ENCODE results near the gene ALMS1.
"Not testable (repeated sequence)": the region's sequence is repeated elsewhere in the genome, so short reads cannot be mapped to it uniquely, and the experiment has no call there.

The ALMS1 gene

DNA sequence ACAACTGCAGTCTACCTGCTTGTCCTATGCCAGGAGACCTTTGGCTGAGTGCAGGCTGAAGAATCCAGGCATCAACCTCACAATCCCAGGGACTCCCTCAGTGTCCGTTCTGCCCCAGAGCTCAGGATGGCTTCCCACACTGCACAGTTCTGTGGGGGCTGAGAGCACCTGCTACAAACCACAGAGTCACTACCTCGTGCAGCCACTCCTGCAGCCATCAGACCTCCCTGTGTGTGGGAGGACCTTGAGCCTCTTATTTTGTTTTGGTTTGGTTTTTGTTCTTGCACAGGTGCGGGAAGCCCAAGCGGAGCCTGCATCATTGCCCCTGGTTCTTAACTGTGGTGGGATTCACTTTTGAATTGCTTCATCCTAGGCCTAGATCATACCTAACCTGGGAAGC, 225.6 kb downstream of the ALMS1 start:
- ChIA-PET POLR2A (ENCODE audit: low non-redundant PET) (no interaction called here), CTCF (no interaction called here)
- DNase-seq (ENCODE audit: low spot score), result no peak
- TF ChIP-seq, protein P1, sequence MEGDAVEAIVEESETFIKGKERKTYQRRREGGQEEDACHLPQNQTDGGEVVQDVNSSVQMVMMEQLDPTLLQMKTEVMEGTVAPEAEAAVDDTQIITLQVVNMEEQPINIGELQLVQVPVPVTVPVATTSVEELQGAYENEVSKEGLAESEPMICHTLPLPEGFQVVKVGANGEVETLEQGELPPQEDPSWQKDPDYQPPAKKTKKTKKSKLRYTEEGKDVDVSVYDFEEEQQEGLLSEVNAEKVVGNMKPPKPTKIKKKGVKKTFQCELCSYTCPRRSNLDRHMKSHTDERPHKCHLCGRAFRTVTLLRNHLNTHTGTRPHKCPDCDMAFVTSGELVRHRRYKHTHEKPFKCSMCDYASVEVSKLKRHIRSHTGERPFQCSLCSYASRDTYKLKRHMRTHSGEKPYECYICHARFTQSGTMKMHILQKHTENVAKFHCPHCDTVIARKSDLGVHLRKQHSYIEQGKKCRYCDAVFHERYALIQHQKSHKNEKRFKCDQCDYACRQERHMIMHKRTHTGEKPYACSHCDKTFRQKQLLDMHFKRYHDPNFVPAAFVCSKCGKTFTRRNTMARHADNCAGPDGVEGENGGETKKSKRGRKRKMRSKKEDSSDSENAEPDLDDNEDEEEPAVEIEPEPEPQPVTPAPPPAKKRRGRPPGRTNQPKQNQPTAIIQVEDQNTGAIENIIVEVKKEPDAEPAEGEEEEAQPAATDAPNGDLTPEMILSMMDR (conservative IDR thresholded peaks at IDR 0.05; ENCODE audit: low read depth), result no peak
- H3K27ac ChIP-seq, result no peak overlapping the region

DNA sequence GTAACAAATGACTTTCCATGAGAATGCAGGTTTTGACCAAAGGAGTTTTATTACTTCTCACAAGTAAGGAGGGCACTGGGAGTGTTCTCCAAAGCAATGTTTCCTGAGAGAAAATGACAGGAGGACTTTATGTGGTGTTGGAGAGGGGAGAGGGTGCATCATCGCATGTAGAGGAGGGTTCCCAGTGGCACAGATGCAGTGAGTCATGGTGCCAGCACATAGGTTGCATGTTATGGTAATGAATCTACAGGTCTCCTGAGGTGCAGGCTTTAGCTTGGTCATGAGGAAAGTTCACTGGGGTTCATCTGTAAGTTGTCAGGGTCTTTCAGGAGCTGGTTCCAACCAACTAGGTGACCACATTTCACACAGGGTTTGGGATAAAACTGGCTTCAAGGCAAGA, 226.2 kb downstream of the ALMS1 start:
- H3K27ac ChIP-seq, result no peak overlapping the region
- TF ChIP-seq, protein P1 (conservative IDR thresholded peaks at IDR 0.05; ENCODE audit: low read depth), result no peak
- no peak for DNase-seq (ENCODE audit: low spot score)
- CTCF ChIA-PET, result no interaction called here
- POLR2A ChIA-PET (ENCODE audit: low non-redundant PET), result no interaction called here

DNA sequence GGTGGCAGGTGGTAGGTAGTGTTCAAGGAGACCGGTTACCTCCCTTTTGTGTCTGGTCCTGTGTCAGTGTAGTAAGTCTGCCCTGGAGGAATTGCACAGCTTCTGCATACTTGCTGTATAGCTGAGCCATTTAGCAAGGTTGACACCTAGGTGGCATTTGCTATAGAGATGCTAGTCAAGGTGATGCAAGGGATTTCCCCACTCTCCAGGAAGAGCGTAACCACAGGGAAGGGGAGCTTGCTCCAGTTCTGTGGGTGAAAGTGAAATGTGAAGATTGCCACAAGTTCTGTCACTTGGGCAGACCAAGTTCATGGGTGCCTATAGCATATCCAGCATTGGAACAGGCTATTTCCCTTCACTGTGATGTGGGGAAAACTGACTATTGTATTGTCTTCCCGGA, 228.5 kb downstream of the ALMS1 start:
- no peak for DNase-seq (ENCODE audit: low spot score)
- CTCF ChIA-PET, result interaction anchor here (0.7 kb wide), 1 partner anchor 41 kb away, joined by 3 read pairs; no protein-coding TSS in a partner anchor
- TF ChIP-seq, protein P1 (conservative IDR thresholded peaks at IDR 0.05; ENCODE audit: low read depth), result no peak
- H3K27ac ChIP-seq, result no peak overlapping the region
- POLR2A ChIA-PET (ENCODE audit: low non-redundant PET), result no interaction called here

DNA sequence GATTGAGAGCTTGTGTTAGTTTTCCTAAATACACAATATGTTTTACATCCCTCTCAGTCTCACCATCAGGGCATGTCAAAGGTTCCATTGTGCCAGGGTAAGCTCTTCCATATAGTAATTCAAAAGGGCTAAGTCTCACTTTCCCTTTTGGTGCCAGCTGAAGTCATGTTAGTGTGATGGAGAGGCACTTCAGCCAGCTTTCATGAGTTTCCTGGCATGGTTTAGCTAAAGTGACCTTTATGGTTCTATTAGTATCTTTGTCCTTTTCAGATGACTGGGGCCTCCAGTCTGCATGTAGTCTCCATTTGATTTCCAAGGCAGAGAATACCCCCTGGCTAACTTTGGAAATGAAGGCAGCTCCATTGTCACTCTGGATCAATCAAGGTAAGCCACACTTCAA, 229.4 kb downstream of the ALMS1 start:
- no peak for DNase-seq (ENCODE audit: low spot score)
- no peak overlapping the region for H3K27ac ChIP-seq
- POLR2A ChIA-PET (ENCODE audit: low non-redundant PET), result no interaction called here
- TF ChIP-seq, protein P1 (conservative IDR thresholded peaks at IDR 0.05; ENCODE audit: low read depth), result no peak
- CTCF ChIA-PET, result no interaction called here

DNA sequence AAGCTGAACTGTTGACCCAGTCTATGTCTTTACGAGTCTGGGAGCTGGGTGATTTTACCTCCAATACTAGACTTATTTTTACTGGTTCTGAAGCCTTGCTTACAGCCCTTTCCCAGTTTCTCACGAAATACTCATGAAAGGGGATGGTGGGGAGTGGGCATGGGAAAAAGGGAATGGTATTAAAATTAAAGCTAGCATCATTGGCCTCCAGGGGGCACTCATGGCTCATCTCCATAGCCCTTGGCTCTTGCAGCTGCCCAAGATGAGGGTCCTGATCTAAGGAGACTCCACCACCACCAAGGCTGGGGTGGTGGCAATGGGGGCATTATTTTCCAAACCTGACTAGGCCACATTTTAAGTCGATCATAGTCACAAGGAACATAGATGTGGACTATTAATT, 234.3 kb downstream of the ALMS1 start:
- CTCF ChIA-PET, result interaction anchor here (0.7 kb wide), 1 partner anchor 255 kb away, joined by 5 read pairs; no protein-coding TSS in a partner anchor
- DNase-seq (ENCODE audit: low spot score); POLR2A ChIA-PET (ENCODE audit: low non-redundant PET); H3K27ac ChIP-seq: not testable (repeated sequence)

DNA sequence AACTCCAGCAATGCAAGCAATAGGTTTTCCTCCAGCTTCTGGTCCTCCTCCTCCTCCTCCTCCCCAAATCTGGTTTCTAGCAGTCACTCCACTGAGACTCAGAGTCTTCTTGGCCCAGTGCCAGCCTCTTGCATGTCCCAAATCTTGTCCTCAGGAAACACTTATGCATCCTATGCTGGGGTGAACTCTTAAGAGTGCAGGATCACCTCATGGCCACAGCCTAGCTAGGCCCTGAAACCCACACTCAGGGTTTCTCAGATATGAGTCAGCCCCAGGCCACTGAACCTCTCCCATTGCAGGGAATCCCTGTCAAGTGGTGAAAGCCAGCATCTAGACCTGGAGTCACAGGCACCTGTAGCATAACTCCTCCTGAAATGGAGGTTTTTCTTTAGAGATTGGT, 238.4 kb downstream of the ALMS1 start:
- CTCF ChIA-PET; DNase-seq (ENCODE audit: low spot score); POLR2A ChIA-PET (ENCODE audit: low non-redundant PET); H3K27ac ChIP-seq: not testable (repeated sequence)

DNA sequence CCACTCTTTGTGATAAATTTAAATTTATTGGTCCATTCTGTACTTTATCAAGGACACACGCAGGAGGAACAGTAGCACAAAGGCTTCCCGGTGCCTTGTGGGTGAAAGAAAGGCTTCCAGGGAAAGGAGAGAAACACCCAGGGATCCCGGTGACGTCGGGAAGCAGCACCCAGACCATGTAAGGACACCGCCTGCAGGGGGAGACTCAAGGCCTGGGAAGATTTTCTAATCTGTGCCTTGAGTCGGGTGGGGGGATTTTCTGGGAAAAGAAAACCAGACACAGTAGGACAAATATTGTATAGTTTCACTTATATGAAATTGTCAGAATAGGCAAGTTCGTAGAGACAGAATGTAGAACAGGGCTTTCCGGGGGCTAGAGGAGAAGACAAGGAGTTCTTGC, 239.0 kb downstream of the ALMS1 start:
- DNase-seq (ENCODE audit: low spot score); POLR2A ChIA-PET (ENCODE audit: low non-redundant PET); H3K27ac ChIP-seq; CTCF ChIA-PET: not testable (repeated sequence)

DNA sequence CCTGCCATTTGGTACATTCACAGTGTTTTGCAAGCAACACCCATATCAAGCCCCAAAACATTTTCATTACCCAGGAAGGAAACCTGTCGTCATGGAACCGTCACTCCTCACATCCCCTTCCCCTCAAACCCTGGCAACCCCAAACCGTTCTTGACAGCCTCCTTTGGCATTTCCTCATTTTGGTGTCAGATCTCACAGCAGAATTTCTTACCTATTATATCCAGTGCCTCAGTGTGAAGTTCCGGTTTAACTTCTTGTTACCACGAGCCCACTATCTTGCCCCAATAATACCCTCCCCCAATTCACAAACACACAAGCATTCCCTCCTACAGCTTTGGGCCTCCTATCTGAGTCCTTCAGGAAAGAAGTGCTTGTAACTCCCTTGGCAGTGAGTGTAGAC, 240.6 kb downstream of the ALMS1 start:
- CTCF ChIA-PET, result interaction anchor here (0.7 kb wide), 1 partner anchor 9 kb away, joined by 6 read pairs; no protein-coding TSS in a partner anchor

DNA sequence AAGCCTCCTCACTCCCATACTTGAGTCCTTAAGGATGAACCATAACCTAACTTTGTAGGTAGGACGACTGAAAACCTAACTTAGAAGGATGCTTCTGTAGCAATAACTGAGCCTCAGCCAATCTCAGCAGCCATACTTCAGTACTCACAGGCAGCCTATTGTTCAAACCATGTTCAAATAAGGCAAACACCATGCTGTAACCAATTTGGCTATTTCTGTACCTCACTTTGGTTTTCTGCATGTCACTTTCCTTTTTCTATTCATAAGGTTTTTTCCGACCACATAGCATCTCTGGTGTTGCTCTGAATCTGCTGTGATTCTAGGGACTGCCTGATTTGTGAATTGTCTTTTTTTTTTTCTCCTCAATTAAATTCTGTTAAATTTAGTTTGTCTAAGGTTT, 242.9 kb downstream of the ALMS1 start:
- CTCF ChIA-PET, result interaction anchor here (0.6 to 0.7 kb wide), 2 partner anchors 13 to 211 kb away, joined by 3 read pairs; no protein-coding TSS in a partner anchor
- DNase-seq (ENCODE audit: low spot score); POLR2A ChIA-PET (ENCODE audit: low non-redundant PET); H3K27ac ChIP-seq: not testable (repeated sequence)

More for the DNA sequence above, 240.6 kb downstream of the ALMS1 start:
- H3K27ac ChIP-seq; DNase-seq (ENCODE audit: low spot score); POLR2A ChIA-PET (ENCODE audit: low non-redundant PET): not testable (repeated sequence)
